Adrenal gland (tissue), 12 donors: ENCODE results near the gene SRGAP1. TPM values are rescaled to one million over a fixed set of nuclear protein-coding genes. Genes with fewer than 3 reads are reported as not detected.

ENCODE experiments used
- DNase-seq, 7 donors: peaks; one replicate each; pipeline ENCODE4 v3.0.0-alpha.2; 2019 to 2020
- H3K27ac ChIP-seq, 5 donors: fragments of 200-600 bp; sonication (generic) in 4 of 5; 1 replicate in 3 of 5; 2 replicates in 2 of 5; pipeline versions ENCODE4 v1.5.1 to v1.8.0; 2016 to 2020; ENCODE audit warnings: mild to moderate bottlenecking in 1 of 5
- H3K27me3 ChIP-seq: fragments of 200-600 bp; 2 replicates; pipeline ENCODE4 v1.8.0; 2021
- H3K36me3 ChIP-seq, 2 donors: fragments of 200-600 bp; replicated peaks in 1 of 2; 1 replicate in 1 of 2; 2 replicates in 1 of 2; pipeline versions ENCODE4 v1.5.1 to v1.8.0; 2018 to 2022
- H3K4me1 ChIP-seq, 2 donors: fragments of 200-600 bp; replicated peaks in 1 of 2; 1 replicate in 1 of 2; 2 replicates in 1 of 2; pipeline versions ENCODE4 v1.5.1 to v1.8.0; 2018 to 2021
- H3K4me3 ChIP-seq, 4 donors: fragments of 200-600 bp; sonication (generic) in 3 of 4; one replicate each; pipeline ENCODE4 v1.5.1; 2016 to 2018
- H3K9me3 ChIP-seq, 3 donors: fragments of 200-600 bp; sonication (generic) in 1 of 3; replicated peaks in 1 of 3; 1 replicate in 2 of 3; 2 replicates in 1 of 3; pipeline versions ENCODE4 v1.5.1 to v1.8.0; 2016 to 2021
- POLR2A ChIP-seq, 2 donors: fragments of 450-650 bp; IDR thresholded peaks; one replicate each; pipeline ENCODE4 v1.6.1; 2017; ENCODE audit warnings: antibody characterized with exemption in 2 of 2, mild to moderate bottlenecking in 2 of 2, moderate library complexity in 1 of 2
- WGBS, 4 donors: extraction: QIAGEN DNeasy Blood & Tissue Kit in 2 of 4; methylation state at CpG; one replicate each; pipeline versions ENCODE4 v1.1.5 to v1.1.7; 2013 to 2017; 5-methylcytosine and 5-hydroxymethylcytosine counted together
- intact Hi-C, 2 donors: fragments of 100-400 bp; cut with DNase I; formaldehyde crosslinking; loops; one replicate each; pipeline versions ENCODE4 v1.14.1 to v1.15.0; 2022 to 2023
- polyA plus RNA-seq, 3 donors: library from polyadenylated mRNA; stranded (reverse); fragments of 200-250 nt in 2 of 3; fragments of 350-450 nt in 1 of 3; fragmentation: Illumina TruSeq in 1 of 3; extraction: RNeasy Lipid Tissue Mini Kit (QIAGEN cat#74804) in 1 of 3; gene quantifications; one replicate each; pipeline ENCODE4 v1.2.3, GENCODE V29; 2013 to 2014
- total RNA-seq, 9 donors: library from RNA; depleted of rRNA in 4 of 9; stranded (reverse); fragments of >200 nt in 4 of 9; fragments of 120-200 nt in 1 of 9; fragmentation: NEBNext Ultra II Directional in 1 of 9; extraction: Animal tissue kit (Norgen Biotek cat#: 25700) in 1 of 9; gene quantifications; one replicate each; pipeline versions ENCODE4 v1.1.0 to v1.2.4, GENCODE V29; 2013 to 2023
- TF ChIP-seq, protein P1 (sequence below), 6 experiments: fragments of 450-650 bp in 4 of 6; fragments of 200-600 bp in 2 of 6; sonication (generic) in 1 of 6; IDR thresholded peaks; 1 replicate in 5 of 6; 2 replicates in 1 of 6; pipeline versions ENCODE4 v1.5.1 to v1.8.0; 2016 to 2021; ENCODE audit warnings: antibody characterized with exemption in 6 of 6, mild to moderate bottlenecking in 2 of 6, moderate library complexity in 1 of 6
- donor health status: healthy with polysubstance abuse.
- donor health status: Bipolar disorder and iron deficiency.
- donor health status: DM: yes; HTN: yes; CAD: no.
- donor health status: DM: no; HTN: no; CAD: no.
- donor health status: DM: no; HTN: no; CAD: no.
- donor health status: DM: yes; HTN: yes; CAD: no.

SRGAP1 gene
- total and polyA plus RNA-seq, 12 donors, result 2.4 to 35.6 (median 9.8) TPM

DNA sequence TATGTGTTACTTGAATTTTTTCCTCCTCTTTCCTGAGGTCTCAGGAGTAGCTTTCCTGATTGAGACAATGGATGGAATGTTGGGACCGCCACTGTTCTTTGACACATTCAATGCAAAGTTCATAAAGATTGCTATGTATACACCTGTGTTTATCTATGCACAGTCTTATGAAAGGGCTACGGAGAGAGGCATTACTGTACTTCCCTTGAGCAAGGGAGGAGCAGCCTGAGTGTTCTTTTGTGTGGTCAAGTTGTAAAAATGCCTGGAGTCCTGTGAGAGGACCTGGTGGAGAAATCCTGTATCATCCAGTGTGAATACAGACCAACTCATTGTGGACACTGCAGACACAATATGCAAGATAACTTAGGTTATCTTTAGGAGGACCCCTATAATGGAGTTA is 1.2 kb downstream of the SRGAP1 start:
- no peak for TF ChIP-seq POLR2A (IDR thresholded peaks at IDR 0.05)
- TF ChIP-seq, protein P1, sequence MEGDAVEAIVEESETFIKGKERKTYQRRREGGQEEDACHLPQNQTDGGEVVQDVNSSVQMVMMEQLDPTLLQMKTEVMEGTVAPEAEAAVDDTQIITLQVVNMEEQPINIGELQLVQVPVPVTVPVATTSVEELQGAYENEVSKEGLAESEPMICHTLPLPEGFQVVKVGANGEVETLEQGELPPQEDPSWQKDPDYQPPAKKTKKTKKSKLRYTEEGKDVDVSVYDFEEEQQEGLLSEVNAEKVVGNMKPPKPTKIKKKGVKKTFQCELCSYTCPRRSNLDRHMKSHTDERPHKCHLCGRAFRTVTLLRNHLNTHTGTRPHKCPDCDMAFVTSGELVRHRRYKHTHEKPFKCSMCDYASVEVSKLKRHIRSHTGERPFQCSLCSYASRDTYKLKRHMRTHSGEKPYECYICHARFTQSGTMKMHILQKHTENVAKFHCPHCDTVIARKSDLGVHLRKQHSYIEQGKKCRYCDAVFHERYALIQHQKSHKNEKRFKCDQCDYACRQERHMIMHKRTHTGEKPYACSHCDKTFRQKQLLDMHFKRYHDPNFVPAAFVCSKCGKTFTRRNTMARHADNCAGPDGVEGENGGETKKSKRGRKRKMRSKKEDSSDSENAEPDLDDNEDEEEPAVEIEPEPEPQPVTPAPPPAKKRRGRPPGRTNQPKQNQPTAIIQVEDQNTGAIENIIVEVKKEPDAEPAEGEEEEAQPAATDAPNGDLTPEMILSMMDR (IDR thresholded peaks at IDR 0.05), result no peak
- H3K27ac ChIP-seq, result no peak overlapping the region
- DNase-seq, result no peak
- H3K4me3 ChIP-seq, result peak overlapping the region in 1 of 4 donors; percentile 76
- intact Hi-C loops, result loop anchor here (2.0 to 10.0 kb wide), 4 partner anchors 69 to 337 kb away; no protein-coding TSS in a partner anchor
- 61 to 75% (median 72%) methylated on average over 2 of the region's 2 CpGs for WGBS, 4 donors
- no peaks in the 10 kb centered on the region for H3K36me3 ChIP-seq
- no peaks in the 10 kb centered on the region for H3K27me3 ChIP-seq
- H3K9me3 ChIP-seq, result no peaks in the 10 kb centered on the region
- H3K4me1 ChIP-seq, result peaks cover 3 to 38% of the 10 kb centered on the region in 2 donors

DNA sequence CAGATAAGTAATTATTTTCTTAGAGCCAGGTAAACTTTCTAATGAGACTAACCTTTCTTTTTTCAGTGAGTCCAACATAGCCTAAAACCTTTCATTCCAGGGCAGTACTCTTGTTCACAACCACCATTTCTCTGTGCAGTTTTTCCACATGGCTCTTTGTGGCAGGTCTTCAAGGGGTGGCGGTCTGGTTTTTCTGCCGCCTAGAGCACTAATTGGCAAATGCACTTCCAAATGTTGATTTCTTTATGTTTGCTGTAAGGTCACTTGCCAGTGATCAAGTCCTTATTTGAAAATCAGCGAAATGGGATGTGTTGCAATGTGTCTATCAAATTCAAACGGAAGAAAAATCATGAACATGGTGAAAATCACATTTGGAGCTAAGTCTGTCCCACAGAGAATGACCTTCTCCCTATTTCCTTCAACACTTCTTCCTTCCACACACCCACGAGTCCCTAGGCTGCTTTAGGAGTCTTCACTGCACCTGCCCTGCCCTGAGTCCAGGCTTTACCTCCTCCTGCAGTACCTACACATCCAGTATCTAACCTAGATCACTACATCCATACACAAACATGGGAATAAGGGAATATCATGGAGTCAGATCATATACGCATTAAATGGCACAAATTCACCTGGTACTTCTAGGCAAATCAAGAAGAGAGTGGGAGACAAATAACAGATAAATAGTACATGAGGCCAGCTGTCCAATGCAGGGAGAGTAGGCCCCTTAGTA is 1.9 kb downstream of the SRGAP1 start:
- intact Hi-C loops, result loop anchor here (5.0 to 10.0 kb wide), 3 partner anchors 68 to 336 kb away; no protein-coding TSS in a partner anchor

DNA sequence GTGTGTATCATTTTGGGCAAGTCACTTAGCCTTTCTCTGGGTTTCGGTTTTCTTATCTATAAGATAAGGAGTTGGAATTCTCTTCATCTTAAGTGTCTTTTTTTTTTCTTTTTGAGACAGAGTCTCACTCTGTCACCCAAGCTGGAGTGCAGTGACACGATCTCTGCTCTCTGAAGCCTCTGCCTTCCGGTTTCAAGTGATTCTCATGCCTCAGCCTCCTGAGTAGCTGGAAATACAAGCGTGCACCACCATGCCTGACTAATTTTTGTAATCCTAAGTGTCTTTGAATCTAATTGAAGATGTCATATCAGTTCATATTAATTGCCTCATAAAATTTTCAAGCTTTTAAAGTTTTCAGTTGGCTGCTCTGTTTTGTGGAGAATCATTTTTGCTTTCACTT is 4.0 kb downstream of the SRGAP1 start:
- H3K27ac ChIP-seq, result no peak overlapping the region
- no peak for DNase-seq
- H3K36me3 ChIP-seq, result no peaks in the 10 kb centered on the region
- H3K9me3 ChIP-seq, result no peaks in the 10 kb centered on the region
- WGBS, 4 donors, result 47 to 67% (median 56%) methylated on average over 4 of the region's 4 CpGs
- TF ChIP-seq, protein P1 (IDR thresholded peaks at IDR 0.05), result no peak
- no peak for TF ChIP-seq POLR2A (IDR thresholded peaks at IDR 0.05)
- H3K4me1 ChIP-seq, result peaks cover 3 to 38% of the 10 kb centered on the region in 2 donors
- no peaks in the 10 kb centered on the region for H3K27me3 ChIP-seq
- no peak overlapping the region for H3K4me3 ChIP-seq
- intact Hi-C loops, result loop anchor here (5.0 to 10.0 kb wide), 3 partner anchors 66 to 334 kb away; no protein-coding TSS in a partner anchor

More for the DNA sequence above, 1.9 kb downstream of the SRGAP1 start:
- Histone ChIP-seq H3K4me3 (peak overlapping the region in 1 of 4 donors; percentile 76), H3K36me3 (no peaks in the 10 kb centered on the region), H3K27ac (no peak overlapping the region), H3K9me3 (no peaks in the 10 kb centered on the region), H3K27me3 (no peaks in the 10 kb centered on the region), H3K4me1 (peaks cover 3 to 38% of the 10 kb centered on the region in 2 donors)
- TF ChIP-seq POLR2A (IDR thresholded peaks at IDR 0.05), result no peak
- TF ChIP-seq, protein P1 (IDR thresholded peaks at IDR 0.05), result no peak
- 79 to 85% (median 84%) methylated on average over 6 of the region's 6 CpGs for WGBS, 4 donors
- no peak for DNase-seq

DNA sequence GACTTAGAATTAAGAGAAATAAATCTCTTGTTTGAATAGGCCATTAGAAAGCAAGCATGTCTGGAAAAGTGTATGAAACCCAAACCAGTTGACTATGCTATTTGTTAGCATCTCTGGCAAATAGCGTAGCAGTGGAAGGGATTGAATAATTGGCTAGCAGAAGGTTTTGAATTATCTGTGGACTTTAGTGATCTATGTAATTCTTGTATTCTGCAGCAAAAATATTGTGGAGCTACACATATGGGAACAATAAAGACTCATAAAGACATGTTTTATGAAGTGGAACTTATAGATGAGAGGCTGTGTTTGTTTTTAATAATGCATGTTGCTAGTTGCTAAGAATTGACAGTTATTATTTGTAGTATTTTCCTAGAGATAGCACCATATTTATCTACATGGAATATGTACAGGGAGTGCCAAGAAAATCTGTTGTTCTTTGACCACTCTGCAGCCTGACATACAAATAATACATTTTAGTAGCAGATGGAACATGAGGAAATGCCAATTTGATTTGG is 4.7 kb downstream of the SRGAP1 start:
- WGBS, 4 donors, result 83 to 93% (median 93%) methylated on average over 1 of the region's 1 CpG

More for the DNA sequence above, 4.7 kb downstream of the SRGAP1 start:
- no peaks in the 10 kb centered on the region for H3K36me3 ChIP-seq
- H3K27me3 ChIP-seq, result no peaks in the 10 kb centered on the region
- no peak overlapping the region for H3K27ac ChIP-seq
- intact Hi-C loops, result loop anchor here (5.0 to 10.0 kb wide), 3 partner anchors 66 to 333 kb away; no protein-coding TSS in a partner anchor
- H3K4me1 ChIP-seq, result peaks cover 3 to 38% of the 10 kb centered on the region in 2 donors
- no peak for DNase-seq
- TF ChIP-seq POLR2A (IDR thresholded peaks at IDR 0.05), result no peak
- TF ChIP-seq, protein P1 (IDR thresholded peaks at IDR 0.05), result no peak
- no peaks in the 10 kb centered on the region for H3K9me3 ChIP-seq
- H3K4me3 ChIP-seq, result no peak overlapping the region
